SHP77 (cell line): ENCODE data around the gene ISL1.

Source experiments
- DNase-seq, 2 experiments: peaks; one replicate each; lab custom pipeline; 2025; lab: John Stamatoyannopoulos, UW

ISL1 gene

DNA sequence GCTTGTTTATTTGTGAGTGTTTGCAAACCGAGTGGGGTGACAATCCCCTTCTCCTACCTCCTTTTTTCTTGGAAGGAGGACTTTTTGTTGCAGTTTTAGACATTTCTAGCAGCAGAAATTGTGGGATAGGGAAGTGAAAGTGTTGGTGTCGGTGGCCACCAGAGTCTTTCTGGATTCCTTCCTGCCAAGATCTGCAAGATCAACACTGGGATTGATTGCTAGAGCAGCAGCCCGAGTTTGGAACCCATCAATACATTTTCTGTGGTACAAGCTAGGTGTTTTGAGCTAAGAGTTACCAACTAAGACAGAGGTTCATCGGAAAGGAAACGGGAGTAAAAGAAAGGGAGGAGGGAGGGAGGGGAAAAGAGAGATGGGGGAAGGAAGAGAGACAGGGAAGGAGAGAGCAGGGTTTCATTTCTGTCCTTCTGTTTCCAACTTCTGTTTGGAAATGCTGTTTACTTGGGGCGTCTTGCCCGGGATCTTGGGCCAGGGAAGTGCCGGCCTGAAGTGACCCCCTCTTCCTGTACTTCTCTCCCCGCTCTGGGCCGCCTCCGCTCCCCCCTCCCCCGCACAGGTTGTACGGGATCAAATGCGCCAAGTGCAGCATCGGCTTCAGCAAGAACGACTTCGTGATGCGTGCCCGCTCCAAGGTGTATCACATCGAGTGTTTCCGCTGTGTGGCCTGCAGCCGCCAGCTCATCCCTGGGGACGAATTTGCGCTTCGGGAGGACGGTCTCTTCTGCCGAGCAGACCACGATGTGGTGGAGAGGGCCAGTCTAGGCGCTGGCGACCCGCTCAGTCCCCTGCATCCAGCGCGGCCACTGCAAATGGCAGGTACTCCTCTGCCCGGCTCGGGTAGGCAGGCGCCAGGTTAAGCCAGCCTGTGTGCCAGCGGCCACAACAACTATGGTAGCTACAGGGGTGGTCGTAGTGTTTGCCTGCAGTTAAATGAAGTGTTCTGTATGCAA, 4.0 kb downstream of the ISL1 start:
- DNase-seq = no peak

DNA sequence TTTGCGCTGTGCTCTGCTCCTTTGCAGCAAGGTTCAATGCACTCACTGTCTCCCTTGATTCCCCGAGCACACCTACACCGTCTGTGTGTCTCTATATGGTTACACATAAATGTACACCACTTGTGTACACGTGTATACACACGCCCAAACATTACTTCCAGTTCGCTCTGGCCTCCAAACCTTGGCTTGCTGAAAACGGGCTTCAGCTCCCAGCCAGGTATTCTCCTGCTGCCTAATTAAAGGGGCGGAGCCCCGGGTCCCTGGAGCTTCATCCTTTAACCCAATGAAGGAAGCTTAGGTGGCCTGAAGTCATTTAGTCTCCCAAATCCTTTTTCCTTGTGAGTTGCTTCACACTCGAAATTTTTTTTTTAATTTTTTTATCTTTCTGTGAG, 4.6 kb downstream of the ISL1 start:
- DNase-seq = no peak

DNA sequence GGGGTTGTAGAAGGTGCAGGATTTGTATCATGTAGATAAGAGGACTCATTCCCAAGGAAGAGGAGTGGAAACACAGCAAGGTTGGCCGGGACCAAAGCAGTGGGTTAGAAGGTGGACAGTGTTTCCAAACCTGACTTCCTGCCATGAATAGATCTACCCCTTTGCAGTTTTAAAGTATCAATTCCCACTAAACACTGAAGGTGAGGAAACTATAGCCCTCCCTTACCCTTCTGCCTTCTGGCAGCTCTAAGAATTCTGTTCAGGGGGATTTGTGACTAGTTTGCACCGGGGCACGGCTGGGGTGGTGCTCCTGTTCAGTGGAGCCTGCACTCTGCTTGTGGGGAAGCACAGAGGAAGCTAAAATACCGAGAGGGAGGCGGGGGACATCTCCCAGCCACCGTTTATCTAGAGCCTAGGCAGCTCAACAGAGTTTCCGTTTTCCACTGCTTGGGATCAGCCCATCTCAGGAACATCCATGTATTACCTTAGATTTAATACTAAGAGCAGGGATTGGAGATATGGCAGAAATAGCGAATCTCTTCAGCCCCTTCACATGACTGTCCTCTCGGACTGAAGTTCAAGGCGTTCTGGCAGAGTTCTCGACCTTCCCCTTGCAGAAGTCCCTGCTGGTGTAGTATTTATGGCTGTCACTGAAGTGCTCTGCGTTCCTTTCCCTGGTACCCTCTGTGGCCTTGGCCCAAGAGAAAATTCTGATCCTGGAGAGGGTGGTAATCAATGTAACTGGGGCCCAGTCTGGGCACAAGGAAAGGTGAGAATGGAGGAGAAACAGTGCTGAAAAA, 5.4 kb downstream of the ISL1 start:
- no peak for DNase-seq

DNA sequence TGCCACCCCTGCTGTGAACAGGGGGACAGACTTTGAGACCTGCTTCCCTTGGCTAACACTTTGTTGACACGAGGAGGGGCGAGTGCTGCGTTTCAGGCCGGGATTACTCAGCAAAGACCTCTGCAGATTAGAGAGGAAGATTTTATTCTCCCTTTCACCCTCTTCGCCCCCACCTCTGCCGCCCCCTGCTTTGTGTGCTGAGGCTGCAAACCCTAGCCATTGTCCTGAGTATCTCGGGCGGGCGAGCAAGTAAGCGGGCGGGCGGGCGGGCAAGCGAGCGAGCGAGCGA, 6.0 kb downstream of the ISL1 start:
- no peak for DNase-seq

DNA sequence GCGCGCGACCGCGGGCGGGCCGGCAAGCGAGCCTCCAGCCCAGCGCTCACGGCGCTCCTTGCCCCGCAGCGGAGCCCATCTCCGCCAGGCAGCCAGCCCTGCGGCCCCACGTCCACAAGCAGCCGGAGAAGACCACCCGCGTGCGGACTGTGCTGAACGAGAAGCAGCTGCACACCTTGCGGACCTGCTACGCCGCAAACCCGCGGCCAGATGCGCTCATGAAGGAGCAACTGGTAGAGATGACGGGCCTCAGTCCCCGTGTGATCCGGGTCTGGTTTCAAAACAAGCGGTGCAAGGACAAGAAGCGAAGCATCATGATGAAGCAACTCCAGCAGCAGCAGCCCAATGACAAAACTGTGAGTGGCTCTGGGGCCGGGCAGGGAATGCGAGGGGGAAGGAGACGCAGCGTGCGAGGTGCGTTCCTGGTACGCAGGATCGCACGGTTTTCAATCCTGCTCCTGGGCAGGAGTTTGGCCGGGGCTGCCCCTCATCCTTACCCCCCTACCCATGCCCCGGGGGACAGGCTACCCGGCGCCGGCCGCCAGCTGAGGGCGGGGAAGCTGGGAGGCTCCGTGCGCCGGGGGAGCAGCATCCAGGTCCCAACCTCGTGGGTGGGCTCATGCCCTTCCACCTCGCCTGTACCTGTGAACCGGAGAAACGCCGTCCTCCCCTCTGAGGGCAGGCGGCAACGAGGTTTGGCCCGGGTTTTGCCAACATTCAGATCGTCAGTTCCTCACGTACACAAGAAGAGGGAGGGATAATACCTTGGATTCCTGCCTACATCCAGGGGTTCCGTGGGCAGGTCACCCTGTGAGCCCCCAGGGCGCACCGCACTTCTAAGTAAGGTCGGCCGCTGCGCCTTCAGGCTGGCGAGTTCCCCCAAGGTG, 6.6 kb downstream of the ISL1 start:
- DNase-seq = no peak

DNA sequence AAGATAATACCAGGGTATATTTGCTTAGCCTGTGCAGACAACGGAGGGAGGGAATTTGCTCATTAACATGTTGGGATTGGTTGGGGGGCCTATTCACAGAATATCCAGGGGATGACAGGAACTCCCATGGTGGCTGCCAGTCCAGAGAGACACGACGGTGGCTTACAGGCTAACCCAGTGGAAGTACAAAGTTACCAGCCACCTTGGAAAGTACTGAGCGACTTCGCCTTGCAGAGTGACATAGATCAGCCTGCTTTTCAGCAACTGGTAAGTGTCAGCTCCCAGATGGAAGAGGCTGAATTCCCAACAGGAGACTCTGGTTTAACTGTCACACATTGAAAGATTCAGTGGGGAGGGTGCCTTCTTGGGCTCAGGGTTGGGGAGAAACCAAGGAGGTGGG, 7.9 kb downstream of the ISL1 start:
- no peak for DNase-seq

DNA sequence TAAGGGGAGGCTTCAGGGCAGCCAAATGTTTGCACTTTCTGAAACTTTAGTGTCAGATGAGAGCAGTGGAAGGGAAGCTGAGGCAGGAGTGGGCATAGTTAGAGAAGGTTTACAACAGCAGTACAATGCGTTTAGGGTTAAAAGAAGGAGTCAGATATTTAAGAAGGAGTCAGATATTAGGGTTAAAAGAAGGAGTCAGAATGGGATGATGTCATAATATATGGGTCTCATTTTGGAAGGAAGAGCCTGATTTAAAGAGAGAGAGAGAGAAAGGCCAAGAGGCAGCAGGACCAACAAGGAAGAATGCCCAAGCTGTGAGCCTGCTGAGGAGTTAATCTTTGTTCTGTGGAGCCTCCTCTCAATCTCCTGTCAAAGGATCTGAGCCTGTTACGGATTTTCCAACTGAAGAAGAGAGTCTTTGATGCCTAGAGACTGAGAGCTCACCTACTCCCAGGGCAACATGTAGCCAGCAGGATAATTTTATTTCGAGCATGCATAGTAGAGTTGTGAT, 9.5 kb downstream of the ISL1 start:
- no peak for DNase-seq

DNA sequence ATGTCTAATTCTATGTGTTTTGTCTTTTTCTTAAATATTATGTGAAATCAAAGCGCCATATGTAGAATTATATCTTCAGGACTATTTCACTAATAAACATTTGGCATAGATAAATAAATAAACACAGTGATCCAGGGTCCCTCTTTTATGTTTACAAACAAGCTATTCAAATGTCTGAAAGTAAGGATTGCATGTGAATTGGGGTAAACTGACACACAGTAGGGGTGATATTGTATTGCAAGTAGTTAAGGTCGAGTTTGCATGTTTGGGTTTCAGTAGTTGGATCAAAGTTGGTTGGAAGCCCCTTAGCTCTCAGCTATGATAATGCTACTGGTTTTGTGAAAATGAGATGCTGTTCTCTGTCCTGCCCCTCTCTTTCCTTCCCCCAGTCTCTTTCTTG, 11.4 kb downstream of the ISL1 start:
- DNase-seq = no peak

DNA sequence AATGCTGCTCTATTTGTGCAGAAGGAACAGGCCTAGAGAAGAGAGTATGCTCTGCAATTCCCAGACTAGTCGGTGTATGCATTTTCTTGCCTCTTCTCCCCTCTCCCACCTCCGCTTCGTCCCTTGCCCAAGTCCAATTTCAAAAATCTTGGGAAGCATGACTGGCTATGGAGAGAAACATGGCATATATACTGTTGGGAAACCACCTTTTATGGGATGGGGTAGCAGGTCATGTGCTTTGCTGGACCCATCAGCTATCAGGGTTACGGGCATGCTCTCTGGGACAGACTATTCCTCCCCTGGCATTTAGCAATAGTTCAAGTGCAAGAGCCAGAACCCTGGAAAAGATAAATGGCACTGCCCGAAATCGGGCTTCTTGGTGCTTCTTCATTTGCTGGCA, 12.0 kb downstream of the ISL1 start:
- DNase-seq = no peak

DNA sequence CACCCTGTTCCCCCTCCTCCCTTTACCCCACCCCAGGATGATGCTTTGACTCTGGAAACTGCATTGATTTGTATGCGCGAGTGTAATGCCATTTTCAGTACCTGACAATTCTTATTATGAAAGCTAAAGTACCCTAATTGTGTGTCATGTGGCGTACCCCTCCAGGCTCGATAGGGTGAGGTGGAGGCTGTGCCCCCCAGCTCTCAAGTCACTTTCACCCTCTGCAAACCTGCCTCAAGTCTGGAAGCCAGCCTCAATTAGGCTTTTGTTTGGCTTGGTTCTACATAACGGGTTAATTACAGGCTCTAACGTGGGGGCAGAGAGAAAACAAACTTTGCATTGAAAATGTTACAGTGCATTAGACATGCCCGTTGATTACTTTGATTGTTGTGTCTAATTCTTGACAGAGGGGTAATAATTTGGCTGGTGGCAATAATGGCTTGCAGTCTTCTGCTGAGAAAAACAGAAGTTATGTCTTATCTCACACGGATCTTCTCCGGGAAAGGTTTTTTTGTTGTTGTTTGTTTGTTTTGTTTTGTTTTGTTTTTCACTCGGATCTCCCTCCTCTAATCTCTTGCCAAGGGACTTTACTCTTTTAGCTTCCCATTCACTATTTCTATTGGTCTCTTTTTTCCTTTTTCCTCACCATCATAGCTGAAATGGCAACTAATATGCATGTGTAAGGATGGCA, 12.6 kb downstream of the ISL1 start:
- no peak for DNase-seq

DNA sequence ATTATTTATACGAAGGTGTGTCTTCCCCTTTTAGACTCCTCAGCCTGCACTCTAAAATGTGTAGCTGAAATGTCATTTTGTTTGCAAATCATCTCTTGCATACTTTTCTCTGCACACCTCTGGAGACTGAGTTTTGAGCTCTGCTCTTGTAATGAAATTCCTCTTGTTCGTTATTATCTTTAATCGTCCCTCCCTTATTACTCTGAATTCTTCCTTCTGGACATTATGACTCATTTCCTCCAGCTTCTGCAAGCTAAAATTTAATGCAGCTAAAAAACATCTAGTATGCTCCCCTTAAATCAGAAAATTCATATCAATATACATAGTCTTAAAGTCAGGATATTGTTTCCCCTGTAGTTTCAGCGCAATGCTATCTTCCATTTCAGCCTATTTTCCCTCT, 13.5 kb downstream of the ISL1 start:
- no peak for DNase-seq

DNA sequence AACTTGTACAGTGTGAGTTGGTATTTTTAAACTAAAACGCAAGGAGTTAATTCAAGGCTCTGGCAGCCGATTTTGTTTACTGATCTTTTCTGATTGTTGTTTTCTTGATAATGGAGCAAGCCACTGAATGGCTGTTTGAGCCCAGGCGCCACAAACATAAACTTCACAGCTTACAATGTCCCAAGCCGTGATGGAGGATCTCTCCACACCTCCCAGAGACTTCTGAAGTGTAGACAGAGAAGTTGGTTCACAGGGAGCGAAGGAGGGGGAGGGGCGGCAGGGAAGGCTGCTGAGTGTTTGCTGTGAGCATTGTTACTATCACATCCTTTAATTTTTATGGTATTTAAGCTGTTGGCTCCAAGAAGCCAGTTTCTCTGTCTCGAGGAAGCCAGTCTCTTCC, 14.7 kb downstream of the ISL1 start:
- DNase-seq = no peak

DNA sequence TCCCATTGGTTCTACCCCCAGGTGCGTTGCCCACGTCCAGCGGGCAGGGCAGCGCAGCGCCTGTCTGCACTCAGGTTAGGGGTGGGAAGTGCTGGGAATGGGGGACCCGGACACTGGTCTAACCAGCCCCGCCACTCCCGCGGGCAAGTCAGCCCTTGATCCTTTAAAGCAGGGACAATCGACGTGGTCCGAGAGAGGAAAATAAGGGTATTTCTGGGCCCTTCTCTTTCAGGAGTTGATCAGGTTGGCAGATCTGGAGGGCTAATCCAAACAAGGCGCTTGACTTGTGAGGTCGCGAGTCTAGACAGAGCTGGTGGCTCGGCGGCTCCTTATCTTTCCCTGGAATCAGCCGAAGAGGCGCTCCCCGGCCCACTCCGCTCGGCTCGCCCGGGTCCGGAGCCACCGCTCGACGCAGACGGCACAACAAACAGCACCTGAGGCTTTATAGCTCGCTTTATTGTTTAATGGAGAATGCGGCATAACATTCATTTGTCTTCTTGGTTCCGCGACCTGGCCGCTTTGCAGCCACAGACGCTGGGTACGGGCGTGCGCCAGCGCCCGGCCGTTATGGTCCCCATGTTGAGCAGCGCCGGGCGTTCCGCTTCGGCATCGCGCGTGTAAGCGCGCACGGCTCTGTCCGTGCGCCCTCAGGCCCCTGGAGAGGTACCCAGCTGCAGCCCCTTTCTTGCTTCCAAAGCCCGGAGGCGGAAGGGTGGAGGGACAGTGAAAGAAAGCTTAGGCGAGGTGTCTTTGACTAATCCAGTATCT, 15.8 kb downstream of the ISL1 start:
- DNase-seq = no peak

DNA sequence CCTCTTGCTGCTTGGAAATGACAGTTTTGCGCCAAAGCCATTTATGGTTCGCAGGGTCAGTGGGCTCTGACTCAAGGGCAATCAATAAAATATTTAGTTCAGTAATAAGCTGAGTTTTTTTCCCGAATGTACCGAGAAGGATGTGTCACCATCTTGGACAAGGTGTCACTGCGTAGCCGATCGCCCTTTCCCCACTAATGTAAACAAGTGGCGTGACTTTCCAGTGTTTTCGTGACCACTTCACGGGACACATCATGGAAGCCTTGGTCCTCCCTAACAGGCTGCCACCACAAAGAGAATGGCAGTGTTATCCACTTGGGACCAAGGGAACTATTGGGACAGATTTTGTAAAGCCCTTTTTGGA, 16.4 kb downstream of the ISL1 start:
- no peak for DNase-seq

DNA sequence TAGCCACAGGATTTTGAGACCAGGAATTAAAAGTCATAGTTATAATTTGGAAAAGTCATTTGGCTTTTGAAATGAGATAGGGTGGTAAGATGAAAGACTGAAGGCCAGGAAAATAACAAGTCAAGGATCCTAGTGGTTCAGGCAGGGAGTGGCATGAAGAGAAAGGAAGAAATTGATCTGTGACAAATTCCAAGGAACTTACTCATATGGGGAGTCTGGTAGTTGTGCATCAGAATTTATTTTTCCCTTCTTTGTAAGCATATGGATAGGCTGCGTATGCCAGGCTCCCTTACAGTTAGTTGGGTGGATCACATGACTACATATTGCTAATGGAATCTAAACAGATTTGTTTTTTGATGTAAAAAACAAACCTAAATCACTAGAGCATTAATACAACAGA, 21.0 kb downstream of the ISL1 start:
- no peak for DNase-seq

DNA sequence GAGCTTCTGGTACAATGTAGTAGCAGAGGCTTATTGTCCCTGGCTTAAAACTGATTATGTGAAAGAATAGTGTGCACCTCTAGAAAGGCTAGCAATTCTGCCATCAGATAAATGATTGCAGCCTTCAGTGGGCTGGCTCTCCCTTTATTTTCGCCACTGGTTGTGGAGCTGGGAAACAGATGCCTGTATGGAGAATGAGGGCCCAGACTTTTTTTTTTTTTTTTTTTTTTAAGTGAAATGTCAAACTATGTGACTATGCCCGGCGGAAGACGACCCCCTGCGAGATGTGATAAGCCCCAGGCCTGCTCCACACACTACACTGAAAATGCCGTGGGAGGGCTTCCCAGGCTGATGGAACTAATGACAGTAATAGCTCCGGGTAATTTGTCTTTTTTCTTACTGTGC, 28.7 kb downstream of the ISL1 start:
- DNase-seq = no peak

DNA sequence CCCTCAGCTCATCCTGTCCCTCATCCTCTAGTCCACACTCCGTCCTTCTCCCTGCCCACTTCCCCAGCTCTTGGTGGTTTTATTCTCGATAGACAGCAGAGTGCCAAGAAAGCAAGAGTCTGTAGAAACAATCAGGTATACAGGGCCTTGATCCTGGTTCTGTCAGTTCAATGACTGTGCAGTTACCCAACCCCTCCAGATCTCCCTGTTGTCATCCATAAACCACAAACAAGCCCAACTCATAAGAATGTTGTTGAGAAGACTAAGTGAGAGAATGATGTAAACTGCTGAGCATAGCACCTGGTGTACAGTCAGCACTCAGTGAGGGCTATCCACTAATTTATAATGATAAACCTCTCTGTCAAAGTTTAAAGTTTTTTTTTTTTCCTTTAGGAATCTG, 31.3 kb downstream of the ISL1 start:
- DNase-seq = no peak

DNA sequence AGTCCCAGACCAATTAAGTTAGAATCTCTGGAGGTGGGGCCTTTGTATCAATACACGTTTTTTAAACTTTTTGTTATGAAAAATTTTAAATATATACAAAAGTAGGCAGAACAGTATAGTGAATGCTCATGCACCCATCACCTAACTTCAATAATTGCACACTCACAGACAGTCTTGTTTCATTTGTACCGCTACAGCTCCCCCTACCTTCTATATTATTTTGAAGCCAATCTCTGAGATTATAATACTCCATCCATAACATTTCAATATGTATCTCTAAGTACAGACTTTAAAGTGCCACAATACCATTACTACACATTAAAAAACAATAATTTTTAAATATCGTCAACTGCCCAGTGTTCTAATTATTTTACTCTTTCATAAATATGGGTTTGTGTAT, 32.9 kb downstream of the ISL1 start:
- no peak for DNase-seq

DNA sequence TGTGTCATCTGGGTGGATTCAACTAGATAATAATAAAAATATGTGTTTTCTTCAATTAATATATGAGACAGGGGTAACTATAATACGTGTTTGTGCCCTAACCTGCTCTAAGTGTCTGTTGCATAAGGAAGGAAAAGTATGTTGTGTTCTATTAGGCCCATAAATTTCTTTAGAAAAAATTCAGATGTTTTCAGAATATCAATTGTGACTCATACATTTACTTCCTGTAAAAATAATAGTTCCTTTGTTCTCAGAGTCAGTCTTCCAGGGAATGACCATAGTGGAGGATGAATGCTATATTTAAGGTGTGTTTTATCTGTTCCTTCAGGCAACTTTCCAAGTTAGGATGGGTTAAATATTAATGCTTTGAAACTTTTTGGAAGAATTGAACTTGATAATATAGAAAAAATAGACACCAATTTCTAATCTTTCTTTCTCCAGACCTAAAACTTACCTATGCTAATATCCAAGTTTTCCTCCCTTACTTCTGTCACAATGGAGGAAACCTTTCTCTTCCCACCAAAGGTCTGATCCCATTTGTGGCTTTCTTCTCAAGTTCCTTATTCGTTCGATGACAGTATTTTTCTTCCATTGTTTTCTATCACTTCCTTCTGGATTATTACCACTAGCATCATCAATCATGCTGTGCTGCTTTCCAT, 49.9 kb downstream of the ISL1 start:
- DNase-seq = no peak

DNA sequence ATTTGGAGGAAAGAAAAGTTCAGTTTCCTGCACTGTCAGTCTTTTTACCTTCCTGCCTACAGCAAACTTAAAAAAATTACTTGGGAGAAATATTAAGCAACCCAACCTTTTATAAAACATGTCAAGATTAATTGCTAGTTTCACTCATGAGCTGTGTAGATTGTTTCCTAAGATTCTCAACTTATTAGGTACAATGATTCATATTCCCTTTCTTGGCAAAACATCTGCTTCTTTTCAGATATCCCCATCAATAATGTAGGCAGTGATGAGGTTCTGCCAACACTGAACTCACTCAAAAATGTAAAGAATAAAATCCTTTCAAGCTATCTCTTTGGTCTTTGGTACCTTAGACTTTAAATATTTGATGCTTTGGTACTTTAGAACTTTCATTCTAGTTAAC, 56.0 kb downstream of the ISL1 start:
- no peak for DNase-seq
